A673 (cell line): ENCODE measurements around the gene ATG4D. TPM values are rescaled to one million over a fixed set of nuclear protein-coding genes. Genes with fewer than 3 reads are reported as not detected.

ENCODE experiments used
- BruUV-seq: library from RNA; stranded (reverse); fragments of 400-500 nt; replicated peaks from 2 replicates; lab custom pipeline; 2021; lab: Mats Ljungman, UMichigan
- CTCF ChIA-PET: fragments of 300-600 bp; sonication (Branson Sonifier 250); formaldehyde crosslinking; loops from one replicate; lab custom pipeline; 2022; ENCODE audit warnings: antibody characterized with exemption; lab: Charles Lee
- POLR2A ChIA-PET: fragments of 300-600 bp; sonication (Branson Sonifier 250); formaldehyde crosslinking; loops from one replicate; lab custom pipeline; 2022; ENCODE audit warnings: antibody characterized with exemption; ENCODE audit not compliant: low non-redundant PET; lab: Charles Lee
- DNase-seq: peaks from one replicate; pipeline ENCODE4 v3.0.0-alpha.2; 2015; ENCODE audit warnings: low spot score
- H3K27ac ChIP-seq: fragments of 200-600 bp; sonication (generic); 2 replicates; pipeline ENCODE4 v1.5.1; 2016; ENCODE audit warnings: mixed run types, low read depth, mild to moderate bottlenecking, mixed read lengths, antibody characterized with exemption, low read length; ENCODE audit not compliant: poor library complexity, severe bottlenecking
- H3K27me3 ChIP-seq: fragments of 200-600 bp; sonication (generic); replicated peaks from 2 replicates; pipeline ENCODE4 v1.6.1; 2017; ENCODE audit warnings: mixed run types, low read depth, mild to moderate bottlenecking, mixed read lengths, antibody characterized with exemption, low read length; ENCODE audit not compliant: insufficient read depth, poor library complexity
- H3K36me3 ChIP-seq: fragments of 200-600 bp; sonication (generic); 2 replicates; pipeline ENCODE4 v1.6.1; 2016; ENCODE audit warnings: mixed run types, mild to moderate bottlenecking, mixed read lengths, antibody characterized with exemption, low read length; ENCODE audit not compliant: insufficient read depth, poor library complexity, severe bottlenecking
- H3K4me1 ChIP-seq: fragments of 200-600 bp; sonication (generic); 2 replicates; pipeline ENCODE4 v1.6.1; 2017; ENCODE audit warnings: mixed run types, mild to moderate bottlenecking, mixed read lengths, antibody characterized with exemption, low read length; ENCODE audit not compliant: insufficient read depth, poor library complexity, severe bottlenecking
- H3K4me3 ChIP-seq: fragments of 200-600 bp; sonication (generic); 2 replicates; pipeline ENCODE4 v1.5.1; 2016; ENCODE audit warnings: low read depth, mixed run types, mild to moderate bottlenecking, mixed read lengths, low read length; ENCODE audit not compliant: poor library complexity, severe bottlenecking
- H3K9me3 ChIP-seq: fragments of 200-600 bp; sonication (generic); 2 replicates; pipeline ENCODE4 v1.6.1; 2016; ENCODE audit warnings: mixed run types, low read depth, mild to moderate bottlenecking, mixed read lengths, antibody characterized with exemption, low read length; ENCODE audit not compliant: poor library complexity, severe bottlenecking
- EZH2 ChIP-seq: fragments of 200-600 bp; sonication (generic); IDR thresholded peaks from 2 replicates; pipeline ENCODE4 v1.6.1; 2017; ENCODE audit warnings: borderline replicate concordance, low read depth, mild to moderate bottlenecking, mixed read lengths, antibody characterized with exemption, low read length; ENCODE audit not compliant: poor library complexity, severe bottlenecking
- intact Hi-C: fragments of 100-400 bp; cut with micrococcal nuclease; formaldehyde crosslinking; loops from one replicate; pipeline ENCODE4 v1.10.0; 2022; ENCODE audit not compliant: unreplicated experiment
- total RNA-seq: library from RNA; stranded (reverse); gene quantifications from 2 replicates; pipeline ENCODE4 v1.2.3, GENCODE V29; 2021
- TF ChIP-seq, protein P1 (sequence below): fragments of 300-800, 200-600 bp; sonication (generic); conservative IDR thresholded peaks from 2 replicates; pipeline ENCODE4 v1.5.1; 2017; ENCODE audit warnings: low read depth, mild to moderate bottlenecking, antibody characterized with exemption, low read length, moderate library complexity, mixed read lengths

Gene ATG4D
- total RNA-seq, 1 experiment from 2014 or later, result 52.1 TPM

DNA sequence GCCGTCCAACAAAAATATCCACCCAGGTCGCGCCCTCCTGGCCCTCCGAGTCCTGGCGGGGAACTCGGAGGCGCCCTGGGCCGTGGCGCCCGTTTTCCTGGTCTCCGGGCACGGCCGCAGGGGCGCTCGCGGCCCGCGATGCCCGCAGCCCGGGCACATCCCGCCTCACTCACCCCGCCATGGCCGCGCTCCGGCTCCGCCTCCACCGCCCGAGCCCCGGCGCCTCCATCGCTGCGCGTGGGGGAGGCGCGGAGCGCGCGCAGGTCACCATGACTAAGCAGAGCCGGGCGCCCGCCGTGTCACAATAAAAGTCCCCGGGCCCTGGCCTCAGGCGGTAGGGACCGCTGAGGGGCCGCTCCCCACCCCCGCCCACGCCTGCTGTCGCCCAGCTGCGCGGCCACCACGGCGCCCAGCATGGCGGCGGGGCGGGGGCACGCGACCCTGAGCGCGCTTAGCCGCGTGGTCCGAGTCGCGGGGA is 41.1 kb upstream of the ATG4D start:
- POLR2A ChIA-PET, result no interaction called here
- TF ChIP-seq, protein P1, sequence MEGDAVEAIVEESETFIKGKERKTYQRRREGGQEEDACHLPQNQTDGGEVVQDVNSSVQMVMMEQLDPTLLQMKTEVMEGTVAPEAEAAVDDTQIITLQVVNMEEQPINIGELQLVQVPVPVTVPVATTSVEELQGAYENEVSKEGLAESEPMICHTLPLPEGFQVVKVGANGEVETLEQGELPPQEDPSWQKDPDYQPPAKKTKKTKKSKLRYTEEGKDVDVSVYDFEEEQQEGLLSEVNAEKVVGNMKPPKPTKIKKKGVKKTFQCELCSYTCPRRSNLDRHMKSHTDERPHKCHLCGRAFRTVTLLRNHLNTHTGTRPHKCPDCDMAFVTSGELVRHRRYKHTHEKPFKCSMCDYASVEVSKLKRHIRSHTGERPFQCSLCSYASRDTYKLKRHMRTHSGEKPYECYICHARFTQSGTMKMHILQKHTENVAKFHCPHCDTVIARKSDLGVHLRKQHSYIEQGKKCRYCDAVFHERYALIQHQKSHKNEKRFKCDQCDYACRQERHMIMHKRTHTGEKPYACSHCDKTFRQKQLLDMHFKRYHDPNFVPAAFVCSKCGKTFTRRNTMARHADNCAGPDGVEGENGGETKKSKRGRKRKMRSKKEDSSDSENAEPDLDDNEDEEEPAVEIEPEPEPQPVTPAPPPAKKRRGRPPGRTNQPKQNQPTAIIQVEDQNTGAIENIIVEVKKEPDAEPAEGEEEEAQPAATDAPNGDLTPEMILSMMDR, result no peak
- TF ChIP-seq EZH2, result no peak
- Histone ChIP-seq H3K36me3 (peaks cover 23% of the 10 kb centered on the region), H3K27ac (peak overlapping the region; percentile 99), H3K9me3 (no peaks in the 10 kb centered on the region), H3K4me1 (no peaks in the 10 kb centered on the region), H3K27me3 (no peaks in the 10 kb centered on the region), H3K4me3 (peak overlapping the region; percentile 90)
- no TSS peak for BruUV-seq
- intact Hi-C loops, result loop anchor here (5.0 kb wide), 1 partner anchor 65 kb away; the partner anchor contains the start of genes CDKN2D and KRI1
- CTCF ChIA-PET, result no interaction called here
- DNase-seq, result peak; percentile 95

DNA sequence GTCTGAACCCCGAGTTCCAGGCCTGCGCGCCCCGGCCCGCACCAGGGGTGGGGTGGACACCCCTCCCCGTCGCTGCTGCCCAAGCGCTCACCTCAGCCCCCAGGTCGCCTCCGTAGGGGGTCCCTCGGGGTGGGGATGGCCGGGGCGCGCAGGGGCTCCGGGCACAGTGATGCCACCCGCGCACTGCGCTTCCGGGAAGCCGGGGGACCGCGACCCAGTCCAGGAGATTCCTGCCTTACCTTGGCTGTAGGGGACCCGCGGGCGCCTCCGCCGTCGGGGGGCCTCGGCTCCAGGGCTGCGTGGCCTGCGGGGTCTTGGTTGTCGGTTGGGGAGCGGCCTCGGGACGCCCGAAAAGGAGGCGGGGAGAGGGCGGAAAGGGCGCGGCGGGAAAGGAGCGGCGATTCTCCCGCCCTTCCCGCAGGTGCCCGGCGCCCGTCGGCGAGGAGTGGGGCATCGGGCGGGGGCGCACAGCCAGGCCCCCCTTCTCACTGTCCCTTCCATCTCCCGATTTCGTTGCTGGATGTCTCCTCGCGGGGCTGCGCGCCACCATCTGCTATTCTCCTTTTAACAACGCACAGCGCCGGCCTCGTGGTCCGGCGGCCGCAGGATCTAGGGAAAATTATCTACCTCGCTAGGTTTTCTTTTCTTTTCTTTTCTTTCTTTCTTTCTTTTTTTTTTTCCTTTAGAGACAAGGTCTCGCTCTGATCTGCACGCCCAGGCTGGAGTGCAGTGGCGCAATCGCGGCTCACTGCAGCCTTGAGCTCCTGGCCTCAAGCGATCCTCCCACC is 40.5 kb upstream of the ATG4D start, which contains the start of gene KEAP1:
KEAP1 (minus strand) TSS at position 355 of the 788 bp plus-strand sequence. CDS start 3,323 bp downstream, outside the sequence.
- TF ChIP-seq, protein P1, result no peak
- TF ChIP-seq EZH2, result no peak
- no peaks in the 10 kb centered on the region for H3K27me3 ChIP-seq
- ChIA-PET CTCF (interaction anchor here (0.6 kb wide), 1 partner anchor 33 kb away, joined by 6 read pairs; no protein-coding TSS in a partner anchor), POLR2A (interaction anchor here (0.7 kb wide), 1 partner anchor 251 kb away, joined by 6 read pairs; the partner anchor contains the start of gene MRPL4)
- intact Hi-C loops, result loop anchor here (5.0 kb wide), 1 partner anchor 64 kb away; the partner anchor contains the start of genes CDKN2D and KRI1
- no peaks in the 10 kb centered on the region for H3K4me1 ChIP-seq
- no peaks in the 10 kb centered on the region for H3K9me3 ChIP-seq
- H3K4me3 ChIP-seq, result peak within 1 kb of the TSS; percentile 90
- BruUV-seq, result TSS peak; percentile 85
- no peak for DNase-seq
- peaks cover 23% of the 10 kb centered on the region for H3K36me3 ChIP-seq
- peak within 1 kb of the TSS; percentile 99 for H3K27ac ChIP-seq

DNA sequence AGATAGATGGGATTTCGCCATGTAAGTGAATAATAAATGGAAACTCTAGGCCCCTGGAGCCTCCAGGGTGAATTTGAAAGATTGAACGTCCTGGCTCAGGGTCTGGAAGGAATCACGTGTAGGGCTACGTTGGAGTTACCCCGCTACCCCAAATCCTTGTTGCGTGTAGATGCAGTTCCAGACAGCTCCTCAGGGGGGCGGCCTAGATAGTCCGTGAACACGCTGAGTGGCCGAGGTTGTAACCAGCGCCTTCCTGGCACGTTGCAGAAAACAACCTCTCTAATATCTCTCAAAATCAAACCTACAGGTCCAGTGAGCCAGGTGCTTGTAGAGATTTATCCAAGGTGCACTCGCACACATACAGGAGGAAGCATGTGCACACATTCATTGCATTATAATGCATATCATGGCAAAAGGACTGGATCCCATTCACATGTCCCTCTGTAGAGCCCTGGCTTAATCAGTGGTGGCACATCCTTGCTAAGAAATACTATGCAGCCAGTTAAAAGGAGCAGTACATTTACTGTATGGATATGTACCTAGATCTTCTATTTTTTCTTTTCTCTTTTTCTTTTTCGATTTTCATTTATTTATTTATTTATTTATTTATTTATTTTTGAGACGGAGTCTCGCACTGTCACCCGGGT is 38.0 kb upstream of the ATG4D start:
- no TSS peak for BruUV-seq
- ChIA-PET CTCF (interaction anchor here (0.7 kb wide), 1 partner anchor 138 kb away, joined by 4 read pairs; no protein-coding TSS in a partner anchor), POLR2A (no interaction called here)
- TF ChIP-seq, protein P1, result peak; percentile 84
- no peak for TF ChIP-seq EZH2
- Histone ChIP-seq H3K27me3 (no peaks in the 10 kb centered on the region), H3K4me1 (no peaks in the 10 kb centered on the region), H3K9me3 (no peaks in the 10 kb centered on the region), H3K4me3 (no peak overlapping the region), H3K36me3 (no peaks in the 10 kb centered on the region), H3K27ac (no peak overlapping the region)
- intact Hi-C loops, result loop anchor here (5.0 kb wide), 1 partner anchor 192 kb away; no protein-coding TSS in a partner anchor
- DNase-seq, result peak; percentile 86
